NK-92 (cell line): ENCODE measurements around the gene RDM1.
"Not testable (repeated sequence)": the region's sequence is repeated elsewhere in the genome, so short reads cannot be mapped to it uniquely, and the experiment has no call there.

Source experiments
- DNase-seq: peaks from one replicate; lab custom pipeline; 2025; ENCODE audit not compliant: unreplicated experiment; lab: John Stamatoyannopoulos, UW

The RDM1 gene

DNA sequence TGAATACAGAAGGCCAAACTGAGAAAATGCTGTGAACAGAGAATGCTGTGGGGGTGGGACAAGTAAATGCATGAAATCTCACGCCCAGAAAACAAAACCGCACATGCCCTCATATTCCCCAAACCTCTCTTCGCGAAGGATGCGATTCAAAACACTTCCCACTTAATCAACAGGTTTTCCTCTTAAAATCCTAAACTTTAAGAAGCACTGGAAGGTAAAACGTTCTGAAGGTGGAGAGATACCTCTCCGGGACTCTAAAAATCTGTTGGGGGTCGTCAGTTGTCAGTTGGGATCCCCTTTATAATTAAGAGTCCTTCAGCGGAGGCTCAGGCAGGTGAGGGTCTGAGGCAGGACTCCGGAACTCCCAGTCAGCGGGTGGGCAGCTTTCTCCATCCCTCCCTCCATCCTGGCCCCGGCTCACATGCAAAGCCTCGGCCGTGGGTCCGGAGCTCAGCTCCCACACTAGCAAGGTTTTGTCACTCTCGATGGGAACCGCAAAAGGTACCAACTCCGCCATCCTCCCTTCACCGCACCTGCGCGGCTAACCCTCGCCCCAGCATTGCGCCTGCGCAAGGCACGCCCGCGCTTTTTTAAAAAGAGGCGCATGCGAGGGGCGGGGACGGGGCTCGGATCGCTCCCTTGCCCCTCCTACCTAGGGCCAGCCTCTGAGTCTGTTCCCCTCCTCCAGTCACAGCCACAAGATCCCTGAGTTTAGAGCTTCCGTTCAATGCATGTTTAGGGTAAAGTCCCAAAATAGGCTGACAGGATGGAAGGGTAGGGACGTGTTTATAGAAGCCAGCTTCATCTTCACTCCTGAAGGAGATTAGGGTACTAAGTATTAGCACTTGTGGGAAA, at the start of gene RDM1:
RDM1 (minus strand) TSS at position 563 of the 855 bp plus-strand sequence; CDS start at position 517, 46 bp downstream.
- DNase-seq = no peak

DNA sequence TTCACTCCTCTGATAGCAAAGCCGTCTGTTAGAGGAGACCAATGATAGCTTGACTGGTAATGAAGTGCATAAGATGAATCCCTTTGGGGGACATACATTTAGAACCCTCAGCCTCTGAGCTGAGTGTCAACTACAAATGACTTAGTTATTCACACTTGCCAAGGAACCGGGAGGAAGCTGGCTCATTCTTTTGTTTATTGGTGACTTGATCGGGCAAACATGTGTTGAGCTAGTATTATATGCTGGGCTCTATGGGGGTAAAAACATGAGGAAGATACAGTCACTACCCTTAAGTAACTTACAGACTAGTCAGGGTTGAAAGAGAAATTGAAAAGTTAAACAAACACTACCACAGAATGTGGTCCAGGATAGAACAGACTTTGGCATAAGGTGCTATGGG, 47.8 kb upstream of the RDM1 start:
- DNase-seq = no peak

- no peak for DNase-seq
Measured at GRCh38 chr17:35977509-35977908, 46.9 kb upstream of the RDM1 start.

GRCh38 chr17:35973333-35974260, 43.0 kb upstream of the RDM1 start:
- DNase-seq = no peak

GRCh38 chr17:35972945-35973332, 42.4 kb upstream of the RDM1 start:
- no peak for DNase-seq

DNA sequence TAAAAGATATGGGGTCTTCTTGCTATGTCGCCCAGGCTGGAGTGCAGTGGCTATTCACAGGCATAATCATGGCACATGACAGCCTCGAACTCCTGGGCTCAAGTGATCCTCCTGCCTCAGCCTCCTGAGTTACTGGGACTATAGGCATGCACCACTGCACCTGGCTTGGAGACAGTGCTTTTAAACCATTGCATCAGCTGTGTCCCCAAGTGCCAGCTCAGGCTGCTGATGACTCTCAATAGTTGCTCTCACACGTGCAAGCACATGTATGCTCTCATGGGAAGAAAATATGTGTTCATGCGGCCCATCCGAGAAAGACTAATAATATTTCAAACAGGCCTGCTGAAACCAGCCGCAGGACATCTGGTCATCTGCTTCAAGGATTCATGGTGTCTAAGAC, 42.0 kb upstream of the RDM1 start:
- DNase-seq = no peak

DNA sequence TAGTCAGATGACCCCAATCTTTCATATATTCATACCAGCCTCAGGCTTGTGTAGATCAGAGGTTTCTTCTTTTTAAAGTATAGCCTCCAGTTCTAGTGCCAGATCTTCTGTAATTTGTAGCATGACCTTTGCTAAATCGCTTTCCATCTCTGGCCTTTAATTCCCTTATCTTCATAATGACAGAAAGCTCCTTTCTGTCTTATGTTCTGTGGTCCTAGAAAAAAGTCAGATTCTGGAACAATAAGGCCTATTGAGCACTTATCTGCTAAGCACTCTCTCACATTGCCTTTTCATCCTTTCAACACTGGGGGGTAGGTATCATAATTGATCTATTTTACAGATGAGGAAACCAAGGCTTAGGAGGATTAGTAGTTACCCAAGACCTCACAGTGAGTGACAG, 41.5 kb upstream of the RDM1 start:
- no peak for DNase-seq

GRCh38 chr17:35969558-35970380, 39.2 kb upstream of the RDM1 start:
- no peak for DNase-seq

DNA sequence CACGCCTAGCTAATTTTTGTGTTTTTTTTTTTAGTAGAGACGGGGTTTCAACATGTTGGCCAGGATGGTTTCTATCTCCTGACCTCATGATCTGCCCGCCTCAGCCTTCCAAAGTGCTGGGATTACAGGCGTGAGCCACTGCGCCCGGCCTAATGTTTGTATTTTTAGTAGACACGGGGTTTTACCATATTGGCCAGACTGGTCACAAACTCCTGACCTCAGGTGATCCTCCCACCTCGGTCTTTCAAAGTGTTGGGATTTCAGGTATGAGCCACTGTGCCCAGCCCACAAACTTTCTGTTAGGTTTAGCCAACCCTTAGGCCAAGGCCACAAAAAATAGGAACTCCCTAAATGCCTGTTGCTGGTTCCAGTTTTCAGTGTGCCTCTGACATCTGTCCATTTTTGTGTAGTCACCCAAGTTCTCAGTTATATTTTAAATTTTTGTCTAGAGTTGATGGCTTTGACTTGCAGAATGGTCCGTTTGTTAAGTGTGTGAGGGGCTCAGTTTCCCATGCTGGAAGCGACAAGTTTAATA, 38.0 kb upstream of the RDM1 start:
- no peak for DNase-seq

GRCh38 chr17:35965272-35965671, 34.7 kb upstream of the RDM1 start:
- DNase-seq = no peak

- DNase-seq = no peak
Measured at GRCh38 chr17:35963663-35964062, 33.1 kb upstream of the RDM1 start.

DNA sequence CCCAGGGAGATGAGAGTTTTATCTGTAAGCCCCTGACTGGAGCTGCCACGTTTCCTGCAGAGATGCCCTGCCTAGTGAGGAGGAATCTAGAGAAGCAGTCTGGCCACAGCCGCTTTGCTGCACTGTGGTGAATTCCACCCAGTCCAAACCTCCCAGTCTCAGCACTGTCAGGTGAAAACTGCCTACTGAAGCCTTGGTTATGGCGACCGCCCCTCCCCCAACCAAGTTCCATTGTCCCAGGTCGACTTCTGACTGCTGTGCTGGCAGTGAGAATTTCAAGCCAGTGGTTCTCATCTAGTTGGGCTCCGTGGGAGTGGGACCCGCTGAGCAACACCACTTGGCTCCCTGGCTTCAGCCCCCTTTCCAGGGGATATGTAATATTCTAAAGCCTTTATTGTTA, 23.1 kb upstream of the RDM1 start:
- DNase-seq = no peak

DNA sequence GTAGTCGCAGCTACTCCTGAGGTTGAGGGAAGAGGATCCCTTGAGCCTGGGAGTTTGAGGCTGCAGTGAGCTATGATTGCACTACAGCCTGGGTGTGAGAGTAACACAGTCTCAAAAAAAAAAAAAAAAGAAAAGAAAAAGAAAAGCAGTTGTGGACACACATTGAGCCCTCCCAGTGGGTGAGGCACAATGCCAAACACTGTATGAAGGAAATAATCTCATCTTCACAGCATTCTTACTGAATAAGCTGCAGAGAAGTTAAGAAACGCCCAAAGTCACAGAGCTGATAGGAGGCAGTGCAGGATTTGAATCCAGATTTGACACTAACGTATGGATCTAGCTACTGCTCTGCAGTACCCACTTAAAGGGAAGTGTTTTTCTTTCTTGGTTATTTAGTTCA, 18.8 kb upstream of the RDM1 start:
- no peak for DNase-seq

DNA sequence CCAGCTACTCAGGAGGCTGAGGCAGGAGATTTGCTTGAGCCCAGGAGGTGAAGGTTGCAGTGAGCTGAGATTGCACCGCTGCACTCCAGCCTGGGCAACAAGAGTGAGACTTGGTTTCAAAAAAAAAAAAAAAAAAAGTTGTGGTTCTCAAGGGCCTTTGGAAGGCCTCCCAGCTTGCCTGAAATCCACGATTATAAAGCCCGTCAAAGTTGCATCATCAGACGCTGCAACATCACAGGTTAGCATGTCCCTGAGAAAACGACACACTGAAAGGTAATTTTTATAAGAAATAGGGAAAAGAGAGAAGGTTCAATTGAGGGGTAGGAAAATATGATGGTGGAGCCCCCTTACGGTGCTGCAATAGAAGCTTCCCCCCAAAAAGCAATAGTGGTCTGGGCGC, 17.5 kb upstream of the RDM1 start:
- DNase-seq = no peak

- no peak for DNase-seq
Measured at GRCh38 chr17:35947156-35947585, 16.6 kb upstream of the RDM1 start.

GRCh38 chr17:35944151-35944550, 13.6 kb upstream of the RDM1 start:
- DNase-seq = no peak

- DNase-seq = no peak
Measured at GRCh38 chr17:35943537-35943936, 13.0 kb upstream of the RDM1 start, which contains the start of gene LYZL6. Gene LYZL6, minus strand, starts transcription at chr17:35943713. Its CDS starts 4,357 bp downstream, at chr17:35939356.

GRCh38 chr17:35942588-35943186, 12.1 kb upstream of the RDM1 start:
- no peak for DNase-seq

- not testable (repeated sequence) for DNase-seq
Measured at GRCh38 chr17:35938492-35938891, 7.9 kb upstream of the RDM1 start.

DNA sequence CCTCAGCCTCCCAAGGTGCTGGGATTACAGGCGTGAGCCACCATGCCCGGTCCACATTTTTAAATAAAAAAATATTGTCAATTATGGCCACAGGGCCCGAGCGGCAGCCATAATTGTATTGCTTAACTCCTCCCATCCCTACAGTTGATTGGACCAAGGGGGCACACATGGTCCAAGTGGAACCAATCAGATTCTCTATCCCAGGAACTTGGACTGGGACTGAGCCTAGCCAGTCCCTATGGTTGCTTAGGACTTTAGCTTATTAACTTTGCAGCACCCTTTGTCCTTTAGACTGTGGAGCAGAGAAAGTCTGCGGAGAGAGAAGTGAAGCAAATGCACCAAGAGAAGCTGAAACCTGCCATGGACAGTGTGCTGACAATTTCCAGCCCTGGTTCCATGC, 5.5 kb upstream of the RDM1 start:
- no peak for DNase-seq
